WTC11 (cell line): Measurements from ENCODE around the gene KXD1. TPM values are rescaled to one million over a fixed set of nuclear protein-coding genes. Genes with fewer than 3 reads are reported as not detected.

Experiments used
- ATAC-seq: fragments of 200-7000 bp; cut with Tn5 transposase; 2 replicates; pipeline ENCODE4 v1.10.0; 2021; ENCODE audit warnings: mild to moderate bottlenecking, moderate library complexity
- CTCF ChIA-PET: fragments of 300-600 bp; sonication (Branson Sonifier 250); formaldehyde crosslinking; loops from one replicate; lab custom pipeline; 2021; ENCODE audit warnings: antibody characterized with exemption; lab: Charles Lee
- POLR2A ChIA-PET: fragments of 350-600 bp; sonication (Branson Sonifier 250); formaldehyde crosslinking; loops from one replicate; lab custom pipeline; 2021; ENCODE audit warnings: antibody characterized with exemption; lab: Charles Lee
- DNase-seq: peaks from one replicate; pipeline ENCODE4 v3.0.0; 2021; ENCODE audit warnings: low spot score
- H3K27ac Mint-ChIP-seq: 2 replicates; pipeline ENCODE4 v1.8.0; 2021; ENCODE audit warnings: mixed read lengths
- H3K27me3 Mint-ChIP-seq: 2 replicates; pipeline ENCODE4 v1.8.0; 2021; ENCODE audit warnings: low read depth, mild to moderate bottlenecking, moderate library complexity, mixed read lengths
- H3K36me3 Mint-ChIP-seq: 2 replicates; pipeline ENCODE4 v1.8.0; 2021; ENCODE audit warnings: mixed read lengths
- H3K4me1 Mint-ChIP-seq: 2 replicates; pipeline ENCODE4 v1.8.0; 2022; ENCODE audit warnings: mixed read lengths
- H3K4me3 Mint-ChIP-seq: 2 replicates; pipeline ENCODE4 v1.8.0; 2021; ENCODE audit warnings: mild to moderate bottlenecking, moderate library complexity, mixed read lengths
- H3K9me3 Mint-ChIP-seq: 2 replicates; pipeline ENCODE4 v1.8.0; 2021; ENCODE audit warnings: mixed read lengths
- AR ChIP-seq: fragments of 250-450 bp; sonication (Bioruptor Pico); IDR thresholded peaks from 2 replicates; pipeline ENCODE4 v1.9.0; 2021; ENCODE audit warnings: mild to moderate bottlenecking
- CREM ChIP-seq: sonication (generic); formaldehyde crosslinking; IDR thresholded peaks from 2 replicates; pipeline ENCODE4 v1.8.1; 2022; ENCODE audit warnings: mild to moderate bottlenecking, missing genetic modification reagents, moderate library complexity
- CTCF ChIP-seq: fragments of 200-600 bp; IDR thresholded peaks from 2 replicates; pipeline ENCODE4 v1.8.0; 2022; ENCODE audit warnings: antibody characterized with exemption
- FOXK1 ChIP-seq: sonication (generic); formaldehyde crosslinking; IDR thresholded peaks from 2 replicates; pipeline ENCODE4 v1.8.0; 2022; ENCODE audit warnings: mild to moderate bottlenecking, moderate library complexity, missing genetic modification reagents
- IRF2 ChIP-seq: sonication (generic); formaldehyde crosslinking; IDR thresholded peaks from 2 replicates; pipeline ENCODE4 v1.8.0; 2022; ENCODE audit warnings: low read depth, missing genetic modification reagents, borderline replicate concordance
- JAZF1 ChIP-seq: fragments of 250-450 bp; sonication (Bioruptor Pico); IDR thresholded peaks from 2 replicates; pipeline ENCODE4 v1.9.0; 2021; ENCODE audit warnings: moderate library complexity, mild to moderate bottlenecking, inconsistent platforms
- PRRX2 ChIP-seq: fragments of 250-450 bp; sonication (Bioruptor Pico); IDR thresholded peaks from 2 replicates; pipeline ENCODE4 v1.8.0; 2021; ENCODE audit warnings: mild to moderate bottlenecking
- RORB ChIP-seq: fragments of 250-450 bp; sonication (Bioruptor Pico); IDR thresholded peaks from 2 replicates; pipeline ENCODE4 v1.9.0; 2021; ENCODE audit warnings: mild to moderate bottlenecking
- SMAD3 ChIP-seq: sonication (generic); formaldehyde crosslinking; IDR thresholded peaks from 2 replicates; pipeline ENCODE4 v1.8.0; 2022; ENCODE audit warnings: missing genetic modification reagents, mild to moderate bottlenecking, borderline replicate concordance
- STAT6 ChIP-seq: sonication (generic); formaldehyde crosslinking; conservative IDR thresholded peaks from 2 replicates; pipeline ENCODE4 v1.8.1; 2023; ENCODE audit warnings: mild to moderate bottlenecking, low read depth, missing genetic modification reagents, moderate library complexity
- ZBTB43 ChIP-seq: sonication (generic); formaldehyde crosslinking; IDR thresholded peaks from 2 replicates; pipeline ENCODE4 v1.8.1; 2023; ENCODE audit warnings: mild to moderate bottlenecking, missing genetic modification reagents
- ZNF121 ChIP-seq: sonication (generic); formaldehyde crosslinking; IDR thresholded peaks from 2 replicates; pipeline ENCODE4 v1.8.0; 2023; ENCODE audit warnings: missing genetic modification reagents
- ZNF138 ChIP-seq: sonication (generic); formaldehyde crosslinking; conservative IDR thresholded peaks from 2 replicates; pipeline ENCODE4 v1.8.1; 2022; ENCODE audit warnings: mild to moderate bottlenecking, moderate library complexity, missing genetic modification reagents
- ZNF232 ChIP-seq: sonication (generic); formaldehyde crosslinking; IDR thresholded peaks from 2 replicates; pipeline ENCODE4 v1.8.0; 2022; ENCODE audit warnings: mild to moderate bottlenecking, missing genetic modification reagents
- ZNF281 ChIP-seq: sonication (generic); formaldehyde crosslinking; IDR thresholded peaks from 2 replicates; pipeline ENCODE4 v1.8.0; 2023; ENCODE audit warnings: mild to moderate bottlenecking, missing genetic modification reagents
- ZNF416 ChIP-seq: fragments of 250-450 bp; sonication (Bioruptor Pico); IDR thresholded peaks from 2 replicates; pipeline ENCODE4 v1.9.0; 2021; ENCODE audit warnings: mild to moderate bottlenecking, inconsistent platforms
- ZNF423 ChIP-seq: fragments of 250-450 bp; sonication (Bioruptor Pico); IDR thresholded peaks from 2 replicates; pipeline ENCODE4 v2.1.2; 2022; ENCODE audit warnings: mild to moderate bottlenecking, moderate library complexity
- ZNF425 ChIP-seq: fragments of 250-450 bp; sonication (Bioruptor Pico); conservative IDR thresholded peaks from 2 replicates; pipeline ENCODE4 v1.9.0; 2021; ENCODE audit warnings: mild to moderate bottlenecking
- total RNA-seq: library from RNA; stranded (reverse); gene quantifications from 3 replicates; pipeline ENCODE4 v1.2.3, GENCODE V29; 2021

The KXD1 gene
- total RNA-seq, 1 experiment from 2014 or later = 136 TPM

GRCh38 chr19:18593367-18594095 lies 35.9 kb downstream of the KXD1 start (continued):
- TF ChIP-seq STAT6 (CRISPR knock-in tag) = no peak
- no peak for TF ChIP-seq CREM (CRISPR knock-in tag)
- TF ChIP-seq ZNF232 (CRISPR knock-in tag) = no peak
- no peak for TF ChIP-seq IRF2 (CRISPR knock-in tag)
- TF ChIP-seq FOXK1 (CRISPR knock-in tag) = no peak
- TF ChIP-seq ZNF138 (CRISPR knock-in tag) = no peak
- TF ChIP-seq ZNF121 = peak; percentile 60; the same call in 1 of the 2 replicates
- TF ChIP-seq ZNF425 = no peak
- no peak for TF ChIP-seq JAZF1 (CRISPR knock-in tag)
- TF ChIP-seq ZBTB43 (CRISPR knock-in tag) = no peak
- TF ChIP-seq RORB (CRISPR knock-in tag) = no peak
- TF ChIP-seq CTCF = no peak
- no peak for TF ChIP-seq ZNF281 (CRISPR knock-in tag)

- Mint-ChIP-seq H3K27ac (peak overlapping the region; percentile 94), H3K4me3 (peak overlapping the region; percentile 77), H3K4me1 (peaks cover 53% of the 10 kb centered on the region), H3K27me3 (peaks cover 4% of the 10 kb centered on the region), H3K9me3 (no peaks in the 10 kb centered on the region), H3K36me3 (0 out of 2 replicates have a peak, but pooled peaks cover 3% of the 10 kb centered on the region)
- ChIA-PET POLR2A (interaction anchor here (0.6 to 1.9 kb wide), 5 partner anchors 9 to 202 kb away, joined by 3 to 8 read pairs (median 4); partner anchors contain the start of gene TMEM59L), CTCF (interaction anchor here (0.6 to 4.2 kb wide), 41 partner anchors 9 to 1171 kb away, joined by 3 to 26 read pairs (median 5); partner anchors contain the start of genes COPE, CRLF1, DDX49 and ELL)
- ATAC-seq (peak; percentile 34), DNase-seq (peak; percentile 82)
- TF ChIP-seq ZNF232 (CRISPR knock-in tag) = 0 out of 2 replicates have a peak, but pooled peaks have one; percentile 21
- peak; percentile 55; the same call in 1 of the 2 replicates for TF ChIP-seq SMAD3
- TF ChIP-seq ZNF423 (CRISPR knock-in tag) = peak; percentile 90
- TF ChIP-seq ZNF416 (CRISPR knock-in tag) = 0 out of 2 replicates have a peak, but pooled peaks have one; percentile 22
- TF ChIP-seq PRRX2 (CRISPR knock-in tag) = no peak
- TF ChIP-seq AR (CRISPR knock-in tag) = no peak
Observed at GRCh38 chr19:18594096-18594823, 36.6 kb downstream of the KXD1 start.
